GM12801 (cell line): Measurements from ENCODE around the gene COMP.

Experiments
- CTCF ChIP-seq: IDR thresholded peaks from one replicate; pipeline ENCODE4 v1.5.1; 2011; ENCODE audit warnings: control low read depth; ENCODE audit not compliant: insufficient read length; ENCODE audit errors: extremely low read depth

The COMP gene

GRCh38 chr19:18809149-18809868, 18.2 kb upstream of the COMP start:
- no peak for TF ChIP-seq CTCF

- no peak for TF ChIP-seq CTCF
Measured at GRCh38 chr19:18807861-18808331, 16.8 kb upstream of the COMP start.

GRCh38 chr19:18804643-18805042, 13.5 kb upstream of the COMP start:
- TF ChIP-seq CTCF = no peak

GRCh38 chr19:18804139-18804601, 13.1 kb upstream of the COMP start:
- no peak for TF ChIP-seq CTCF

- no peak for TF ChIP-seq CTCF
Measured at GRCh38 chr19:18803550-18804138, 12.5 kb upstream of the COMP start.

- no peak for TF ChIP-seq CTCF
Measured at GRCh38 chr19:18802354-18802753, 11.2 kb upstream of the COMP start.

GRCh38 chr19:18800636-18801035, 9.5 kb upstream of the COMP start:
- TF ChIP-seq CTCF = no peak
